Measurements from ENCODE around the gene CAPN8. TPM values are rescaled to one million over a fixed set of nuclear protein-coding genes. Genes with fewer than 3 reads are reported as not detected.

The CAPN8 gene
- total and polyA plus RNA-seq, 2 donors (not counting 1 experiment from before 2014, with no cell fraction given), result 0.37 to 0.52 TPM

GRCh38 chr1:223539750-223540149 lies 125.8 kb downstream of the CAPN8 start:
- ChIA-PET CTCF (no interaction called here), POLR2A (no interaction called here)
- Histone ChIP-seq H3K9ac (ENCODE audit: low read length) (no peak overlapping the region), H3K27me3 (replicated peaks in 1 of 4; ENCODE audit: control extremely low read depth in 1 of 4, control insufficient read depth in 3 of 4, insufficient read depth in 4 of 4, low read length in 3 of 4) (peaks cover 0 to 5% (median 0%) of the 10 kb centered on the region in 4 experiments), H3K4me2 (replicated peaks; ENCODE audit: low read depth, low read length, poor library complexity, severe bottlenecking) (no peak overlapping the region), H3K9me3 (ENCODE audit: control extremely low read depth in 1 of 3, control insufficient read depth in 2 of 3, insufficient read depth in 1 of 3, low read length in 2 of 3) (no peaks in the 10 kb centered on the region), H3K36me3 (replicated peaks in 1 of 2; ENCODE audit: control extremely low read depth in 1 of 2, control insufficient read depth in 1 of 2, extremely low read depth in 1 of 2, insufficient read depth in 2 of 2, low read length in 1 of 2) (no peaks in the 10 kb centered on the region), H3K4me3 (ENCODE audit: control extremely low read depth in 1 of 5, extremely low read depth in 1 of 5, insufficient read depth in 1 of 5, low read depth in 2 of 5, low read length in 4 of 5) (no peak overlapping the region), H3K4me1 (ENCODE audit: control insufficient read depth in 2 of 2, insufficient read depth in 2 of 2, low read length in 2 of 2) (no peaks in the 10 kb centered on the region), H4K20me1 (ENCODE audit: control insufficient read depth, insufficient read depth, low read length, poor library complexity, severe bottlenecking) (no peaks in the 10 kb centered on the region), H3K79me2 (ENCODE audit: control insufficient read depth, insufficient read depth, low read length) (no peaks in the 10 kb centered on the region), H3K27ac (ENCODE audit: low read length in 2 of 2) (no peak overlapping the region), H2AFZ (ENCODE audit: insufficient read depth, low read depth, low read length, poor library complexity, severe bottlenecking) (no peak overlapping the region)
- no peaks in the 10 kb centered on the region for H3K4me1 Mint-ChIP-seq
- H3K27me3 Mint-ChIP-seq, result peaks cover 25% of the 10 kb centered on the region
- ATAC-seq (ENCODE audit: low read depth), result no peak
- TF ChIP-seq CTCF (IDR thresholded peaks at IDR 0.05), result no peak
- TF ChIP-seq EZH2 (IDR thresholded peaks at IDR 0.05; ENCODE audit: borderline replicate concordance, insufficient read depth, low read depth, low read length, poor library complexity, severe bottlenecking), result no peak
- no peak overlapping the region for H3K27ac Mint-ChIP-seq
- intact Hi-C loops (cut with micrococcal nuclease), result no loop called here
- DNase-seq, result no peak
- H3K4me3 Mint-ChIP-seq, result no peak overlapping the region
- H3K9me3 Mint-ChIP-seq (ENCODE audit: insufficient read depth), result no peaks in the 10 kb centered on the region
- 83% methylated on average over 1 of the region's 3 CpGs for WGBS (ENCODE audit: insufficient coverage)

DNA sequence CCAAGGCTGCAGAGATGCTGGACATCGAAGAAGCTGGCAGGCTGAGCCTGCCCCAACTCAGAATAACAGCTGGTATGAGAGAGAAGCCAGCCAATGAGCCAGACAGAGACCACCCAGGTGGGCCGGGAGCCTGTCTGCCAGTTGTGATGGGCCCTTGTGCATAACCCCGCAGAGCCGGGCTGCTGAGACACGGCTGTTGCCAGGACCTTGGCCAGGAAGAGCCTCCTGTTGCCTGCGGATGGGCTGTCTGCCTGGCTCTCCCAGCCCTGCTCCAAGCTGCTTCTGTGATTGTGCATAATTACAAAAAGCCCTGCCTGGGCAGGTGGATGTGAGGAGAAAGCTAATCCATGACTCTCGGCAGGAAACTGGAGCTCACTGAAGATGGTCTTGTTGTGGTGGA lies 126.5 kb downstream of the CAPN8 start:
- intact Hi-C loops (cut with micrococcal nuclease), result no loop called here
- Histone ChIP-seq H3K4me1 (ENCODE audit: control insufficient read depth in 2 of 2, insufficient read depth in 2 of 2, low read length in 2 of 2) (no peaks in the 10 kb centered on the region), H3K27me3 (replicated peaks in 1 of 4; ENCODE audit: control extremely low read depth in 1 of 4, control insufficient read depth in 3 of 4, insufficient read depth in 4 of 4, low read length in 3 of 4) (peaks cover 0 to 5% (median 0%) of the 10 kb centered on the region in 4 experiments), H3K79me2 (ENCODE audit: control insufficient read depth, insufficient read depth, low read length) (no peaks in the 10 kb centered on the region), H3K36me3 (replicated peaks in 1 of 2; ENCODE audit: control extremely low read depth in 1 of 2, control insufficient read depth in 1 of 2, extremely low read depth in 1 of 2, insufficient read depth in 2 of 2, low read length in 1 of 2) (no peaks in the 10 kb centered on the region), H4K20me1 (ENCODE audit: control insufficient read depth, insufficient read depth, low read length, poor library complexity, severe bottlenecking) (no peaks in the 10 kb centered on the region), H3K9me3 (ENCODE audit: control extremely low read depth in 1 of 3, control insufficient read depth in 2 of 3, insufficient read depth in 1 of 3, low read length in 2 of 3) (no peaks in the 10 kb centered on the region), H3K4me2 (replicated peaks; ENCODE audit: low read depth, low read length, poor library complexity, severe bottlenecking) (no peak overlapping the region), H2AFZ (ENCODE audit: insufficient read depth, low read depth, low read length, poor library complexity, severe bottlenecking) (no peak overlapping the region), H3K27ac (ENCODE audit: low read length in 2 of 2) (no peak overlapping the region), H3K4me3 (ENCODE audit: control extremely low read depth in 1 of 5, extremely low read depth in 1 of 5, insufficient read depth in 1 of 5, low read depth in 2 of 5, low read length in 4 of 5) (no peak overlapping the region), H3K9ac (ENCODE audit: low read length) (no peak overlapping the region)
- no peak for TF ChIP-seq CTCF (IDR thresholded peaks at IDR 0.05)
- no peak for TF ChIP-seq EZH2 (IDR thresholded peaks at IDR 0.05; ENCODE audit: borderline replicate concordance, insufficient read depth, low read depth, low read length, poor library complexity, severe bottlenecking)
- Mint-ChIP-seq H3K9me3 (ENCODE audit: insufficient read depth) (no peaks in the 10 kb centered on the region), H3K4me3 (no peak overlapping the region), H3K27me3 (peaks cover 28% of the 10 kb centered on the region), H3K27ac (no peak overlapping the region), H3K4me1 (no peaks in the 10 kb centered on the region)
- ATAC-seq (ENCODE audit: low read depth) (no peak), DNase-seq (no peak)
- 94% methylated on average over 7 of the region's 7 CpGs for WGBS (ENCODE audit: insufficient coverage)
- CTCF ChIA-PET, result no interaction called here
- POLR2A ChIA-PET, result no interaction called here

Measured in B cell (primary cell).